HG03103 (cell line): ENCODE measurements around the gene HELQ.
"Not testable (repeated sequence)": the region's sequence is repeated elsewhere in the genome, so short reads cannot be mapped to it uniquely, and the experiment has no call there.

Source experiments
- ATAC-seq: cut with Tn5 transposase; IDR thresholded peaks from one replicate; pipeline ENCODE4 v1.9.1; 2021; ENCODE audit warnings: low read depth; ENCODE audit not compliant: unreplicated experiment

The HELQ gene

GRCh38 chr4:83438719-83439118, 16.9 kb downstream of the HELQ start:
- no peak for ATAC-seq

GRCh38 chr4:83436680-83437079, 18.9 kb downstream of the HELQ start:
- no peak for ATAC-seq

- no peak for ATAC-seq
Observed at GRCh38 chr4:83431200-83431599, 24.4 kb downstream of the HELQ start.

- ATAC-seq: no peak
Observed at GRCh38 chr4:83418211-83418610, 37.4 kb downstream of the HELQ start.

- ATAC-seq: no peak
Observed at GRCh38 chr4:83417566-83417965, 38.1 kb downstream of the HELQ start.

GRCh38 chr4:83413676-83414075, 41.9 kb downstream of the HELQ start:
- no peak for ATAC-seq

- ATAC-seq: no peak
Observed at GRCh38 chr4:83408908-83409307, 46.7 kb downstream of the HELQ start.

DNA sequence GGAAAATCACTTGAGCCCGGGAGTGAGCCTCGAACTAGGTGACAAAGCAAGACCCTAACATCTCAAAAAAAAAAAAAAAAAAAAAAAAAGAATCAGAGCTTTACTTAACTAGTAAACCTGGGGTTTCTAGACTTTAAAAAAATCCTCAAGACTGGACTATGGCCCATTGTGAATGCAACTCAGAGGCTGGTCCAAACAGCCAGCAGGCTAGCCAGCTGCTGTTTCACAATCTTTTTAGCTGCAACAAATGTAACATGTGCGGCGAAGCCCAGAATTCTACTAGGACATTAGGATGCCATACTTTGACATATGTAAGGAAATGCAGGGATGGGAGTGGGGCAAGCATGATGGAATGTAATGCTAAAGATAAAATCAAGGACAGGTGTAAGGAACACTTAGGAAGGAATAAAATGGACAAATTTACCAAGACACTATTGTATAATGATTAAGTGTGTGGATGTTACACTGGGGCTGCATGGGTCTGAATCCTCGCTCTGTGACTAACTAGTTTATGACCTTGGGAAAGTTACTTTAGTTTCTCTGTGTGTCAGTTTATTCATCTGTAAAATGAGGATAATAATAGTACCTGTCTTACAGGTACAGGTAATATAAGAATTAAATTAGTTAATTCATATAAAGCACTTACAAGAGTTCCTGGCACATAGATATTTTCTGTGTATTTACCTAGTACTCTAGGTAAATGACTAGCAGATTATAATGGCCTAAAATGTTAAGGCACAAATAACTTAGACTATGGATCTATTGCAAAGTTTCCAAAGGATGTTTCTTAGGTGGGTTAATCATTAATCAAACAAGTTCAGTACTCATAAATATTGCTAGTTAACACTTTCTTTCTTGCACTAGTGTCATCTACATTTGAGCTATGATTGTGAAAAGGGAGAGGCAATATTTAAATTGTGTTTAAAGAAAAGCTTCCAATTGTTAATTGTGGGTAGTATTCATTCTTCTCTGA, 49.5 kb downstream of the HELQ start:
- ATAC-seq: no peak

DNA sequence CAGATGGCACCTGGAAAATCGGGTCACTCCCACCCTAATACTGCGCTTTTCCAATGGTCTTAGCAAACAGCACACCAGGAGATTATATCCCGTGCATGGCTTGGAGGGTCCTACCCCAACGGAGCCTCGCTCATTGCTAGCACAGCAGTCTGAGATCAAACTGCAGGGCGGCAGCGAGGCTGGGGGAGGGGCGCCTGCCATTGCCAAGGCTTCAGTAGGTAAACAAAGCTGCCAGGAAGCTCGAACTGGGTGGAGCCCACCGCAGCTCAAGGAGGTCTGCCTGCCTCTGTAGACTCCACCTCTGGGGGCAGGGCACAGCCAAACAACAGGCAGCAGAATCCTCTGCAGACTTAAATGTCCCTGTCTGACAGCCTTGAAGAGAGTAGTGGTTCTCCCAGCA, 57.5 kb downstream of the HELQ start:
- not testable (repeated sequence) for ATAC-seq

GRCh38 chr4:83393908-83394307, 61.7 kb downstream of the HELQ start:
- ATAC-seq: no peak

- no peak for ATAC-seq
Observed at GRCh38 chr4:83392562-83392961, 63.1 kb downstream of the HELQ start.

GRCh38 chr4:83390944-83391343, 64.7 kb downstream of the HELQ start:
- ATAC-seq: no peak

- no peak for ATAC-seq
Observed at GRCh38 chr4:83389756-83390505, 65.7 kb downstream of the HELQ start.

- no peak for ATAC-seq
Observed at GRCh38 chr4:83389037-83389720, 66.4 kb downstream of the HELQ start.

DNA sequence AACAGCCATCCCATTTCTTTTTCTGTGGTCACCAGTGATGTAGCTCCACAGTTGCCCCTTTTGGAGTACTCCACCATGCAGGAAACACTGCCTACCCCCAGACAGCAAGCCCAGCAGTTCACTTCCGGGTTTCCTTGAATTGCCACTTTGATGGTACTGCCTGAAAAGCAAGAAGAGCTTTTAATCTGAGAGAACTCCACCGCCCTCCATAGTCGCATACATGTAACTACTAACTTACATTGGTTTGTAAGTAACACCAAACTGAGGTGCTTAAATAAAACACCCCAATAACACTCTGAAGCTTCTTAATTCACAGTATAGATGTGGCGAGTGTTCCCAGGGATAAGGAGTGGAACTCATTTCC, 67.3 kb downstream of the HELQ start:
- no peak for ATAC-seq

GRCh38 chr4:83387476-83388312, 67.9 kb downstream of the HELQ start:
- ATAC-seq: no peak

DNA sequence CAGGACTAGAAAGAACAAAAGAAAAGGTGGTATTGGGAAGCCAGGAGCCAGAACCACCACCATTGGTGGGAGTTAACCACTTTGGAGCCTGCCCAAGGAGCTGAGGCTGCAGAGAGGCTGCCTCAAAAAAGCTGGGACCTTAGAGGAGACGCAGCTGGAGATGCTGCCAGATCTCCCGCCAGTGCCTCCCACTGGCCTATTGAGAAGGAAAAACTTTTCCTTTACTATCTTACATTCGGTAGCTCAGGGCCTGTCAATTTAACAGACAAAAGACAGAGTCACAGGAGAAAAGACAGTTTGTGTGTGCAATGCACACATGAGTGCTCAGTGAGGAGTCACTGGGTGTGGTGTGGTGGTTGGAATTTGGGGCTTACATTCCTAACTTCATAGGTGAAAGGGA, 68.6 kb downstream of the HELQ start:
- ATAC-seq: no peak

GRCh38 chr4:83382850-83383249, 72.8 kb downstream of the HELQ start:
- ATAC-seq: no peak

GRCh38 chr4:83381173-83381572, 74.5 kb downstream of the HELQ start:
- ATAC-seq: no peak

DNA sequence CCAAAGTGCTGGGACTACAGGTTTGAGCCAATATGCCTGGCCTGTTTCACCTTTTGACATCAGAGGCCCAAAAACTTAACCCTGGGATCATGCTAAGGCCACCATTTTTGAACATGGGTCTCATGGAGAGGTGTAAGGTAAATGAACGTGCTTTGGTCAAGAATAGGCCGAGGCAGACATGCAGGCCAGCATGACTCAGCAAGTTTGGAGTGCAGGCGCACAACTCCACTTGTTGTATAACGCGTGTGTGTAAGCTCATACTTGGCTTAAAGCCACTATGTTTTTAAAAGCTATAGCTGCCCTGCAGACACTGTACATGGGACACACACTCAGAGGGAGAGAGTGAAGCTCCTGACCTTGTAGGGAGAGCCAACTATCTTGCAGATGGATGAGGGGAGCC, 77.2 kb downstream of the HELQ start:
- no peak for ATAC-seq
